GM12801 (cell line): ENCODE measurements around the gene CTCF.

Experiments
- CTCF ChIP-seq: IDR thresholded peaks from one replicate; pipeline ENCODE4 v1.5.1; 2011; ENCODE audit warnings: control low read depth; ENCODE audit not compliant: insufficient read length; ENCODE audit errors: extremely low read depth

CTCF gene

GRCh38 chr16:67645397-67646121, 83.2 kb downstream of the CTCF start:
- no peak for TF ChIP-seq CTCF

- no peak for TF ChIP-seq CTCF
Measured at GRCh38 chr16:67647111-67647651, 84.9 kb downstream of the CTCF start.

GRCh38 chr16:67647681-67648080, 85.4 kb downstream of the CTCF start:
- no peak for TF ChIP-seq CTCF

- TF ChIP-seq CTCF, result no peak
Measured at GRCh38 chr16:67648088-67648763, 85.9 kb downstream of the CTCF start.

- no peak for TF ChIP-seq CTCF
Measured at GRCh38 chr16:67648764-67649407, 86.6 kb downstream of the CTCF start.

GRCh38 chr16:67649494-67649931, 87.2 kb downstream of the CTCF start:
- no peak for TF ChIP-seq CTCF

- no peak for TF ChIP-seq CTCF
Measured at GRCh38 chr16:67650023-67650422, 87.7 kb downstream of the CTCF start.
